Sigmoid colon (tissue), 7 donors: ENCODE results near the gene METTL24. TPM values are rescaled to one million over a fixed set of nuclear protein-coding genes. Genes with fewer than 3 reads are reported as not detected.

Experiments
- DNase-seq: peaks from one replicate; pipeline ENCODE4 v3.0.0-alpha.2; 2019
- H3K27ac ChIP-seq, 4 donors: fragments of 200-600 bp; sonication (generic); one replicate each; pipeline ENCODE4 v1.5.1; 2016 to 2019; ENCODE audit warnings: mild to moderate bottlenecking in 1 of 4
- H3K27me3 ChIP-seq, 3 donors: fragments of 200-600 bp; sonication (generic); one replicate each; pipeline ENCODE4 v1.5.1; 2019; ENCODE audit warnings: mild to moderate bottlenecking in 1 of 3
- H3K36me3 ChIP-seq, 4 donors: fragments of 200-600 bp; sonication (generic); one replicate each; pipeline ENCODE4 v1.5.1; 2016 to 2019
- H3K4me1 ChIP-seq, 4 donors: fragments of 200-600 bp; sonication (generic); one replicate each; pipeline ENCODE4 v1.5.1; 2017 to 2019
- H3K4me3 ChIP-seq, 4 donors: fragments of 200-600 bp; sonication (generic); one replicate each; pipeline ENCODE4 v1.5.1; 2017 to 2019; ENCODE audit warnings: mild to moderate bottlenecking in 2 of 4, moderate library complexity in 1 of 4
- H3K9me3 ChIP-seq, 4 donors: fragments of 200-600 bp in 3 of 4; sonication (generic) in 3 of 4; one replicate each; pipeline versions ENCODE4 v1.5.1 to v1.6.1; 2013 to 2019
- CTCF ChIP-seq, 4 experiments: fragments of 450-650 bp in 3 of 4; fragments of 200-600 bp in 1 of 4; IDR thresholded peaks; one replicate each; pipeline ENCODE4 v1.5.1; 2016 to 2019; ENCODE audit warnings: antibody characterized with exemption in 4 of 4, mild to moderate bottlenecking in 3 of 4, moderate library complexity in 2 of 4
- EP300 ChIP-seq, 4 donors: sonication (generic); formaldehyde crosslinking; IDR thresholded peaks; one replicate each; pipeline ENCODE4 v1.6.1; 2017; ENCODE audit warnings: antibody characterized with exemption in 4 of 4
- POLR2A ChIP-seq, 2 donors: fragments of 450-650 bp; IDR thresholded peaks; one replicate each; pipeline ENCODE4 v1.6.1; 2016; ENCODE audit warnings: antibody characterized with exemption in 2 of 2, mild to moderate bottlenecking in 2 of 2, moderate library complexity in 2 of 2
- POLR2AphosphoS5 ChIP-seq, 4 donors: sonication (generic); formaldehyde crosslinking; IDR thresholded peaks; one replicate each; pipeline ENCODE4 v1.6.1; 2017; ENCODE audit warnings: antibody characterized with exemption in 4 of 4
- WGBS, 2 donors: extraction: QIAGEN DNeasy Blood & Tissue Kit; methylation state at CpG; one replicate each; pipeline ENCODE4 v1.1.7; 2013; 5-methylcytosine and 5-hydroxymethylcytosine counted together
- intact Hi-C: fragments of 100-400 bp; cut with DNase I; formaldehyde crosslinking; loops from one replicate; pipeline ENCODE4 v1.15.1; 2023
- polyA plus RNA-seq, 3 donors: library from polyadenylated mRNA; stranded (reverse); fragments of 200-250 nt; gene quantifications; one replicate each; pipeline ENCODE4 v1.2.3, GENCODE V29; 2013
- total RNA-seq, 4 donors: library from RNA; depleted of rRNA; stranded (reverse); fragments of >200 nt; gene quantifications; one replicate each; pipeline ENCODE4 v1.1.0, GENCODE V29; 2016
- donor health status: healthy with polysubstance abuse.
- donor health status: Bipolar disorder and iron deficiency.
- donor health status: healthy.

METTL24 gene
- total and polyA plus RNA-seq, 7 donors: 0.76 to 41.3 (median 38.8) TPM; not detected in 2

DNA sequence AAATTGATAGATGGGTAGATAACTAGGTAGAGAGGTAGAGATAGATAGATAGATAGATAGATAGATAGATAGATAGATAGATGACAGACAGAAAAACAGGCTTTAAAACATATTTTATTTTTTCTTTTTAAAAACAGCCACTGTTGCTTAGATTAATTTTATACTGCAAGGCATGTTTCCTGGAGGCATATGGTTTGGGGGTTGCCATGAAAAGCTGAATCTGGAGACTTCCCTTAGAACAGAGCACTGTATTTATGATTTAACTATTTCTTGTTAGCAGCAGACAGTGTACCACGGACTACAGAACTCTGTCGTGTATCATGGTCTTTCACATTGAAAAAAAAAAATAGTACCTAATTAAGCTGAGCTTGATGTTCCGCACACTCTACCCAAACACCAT is 38.8 kb downstream of the METTL24 start:
- no peak for DNase-seq
- TF ChIP-seq POLR2A (IDR thresholded peaks at IDR 0.05) (no peak), CTCF (IDR thresholded peaks at IDR 0.05) (no peak), EP300 (IDR thresholded peaks at IDR 0.05) (no peak), POLR2AphosphoS5 (IDR thresholded peaks at IDR 0.05) (no peak)
- H3K36me3 ChIP-seq: peaks cover 0 to 20% (median 6%) of the 10 kb centered on the region in 4 donors
- peaks cover 0 to 43% (median 27%) of the 10 kb centered on the region in 4 donors for H3K4me1 ChIP-seq
- intact Hi-C loops: no loop called here
- H3K27me3 ChIP-seq: no peaks in the 10 kb centered on the region
- 77 to 97% methylated on average over 3 of the region's 3 CpGs for WGBS, 2 donors
- H3K27ac ChIP-seq: no peak overlapping the region
- no peaks in the 10 kb centered on the region for H3K9me3 ChIP-seq
- no peak overlapping the region for H3K4me3 ChIP-seq

- DNase-seq: no peak
- Histone ChIP-seq H3K27ac (no peak overlapping the region), H3K36me3 (peaks cover 0 to 22% (median 7%) of the 10 kb centered on the region in 4 donors), H3K9me3 (no peaks in the 10 kb centered on the region), H3K4me3 (no peak overlapping the region), H3K27me3 (no peaks in the 10 kb centered on the region), H3K4me1 (peaks cover 0 to 38% (median 23%) of the 10 kb centered on the region in 4 donors)
- no peak for TF ChIP-seq POLR2A (IDR thresholded peaks at IDR 0.05)
- TF ChIP-seq CTCF (IDR thresholded peaks at IDR 0.05): no peak
- no peak for TF ChIP-seq EP300 (IDR thresholded peaks at IDR 0.05)
- no peak for TF ChIP-seq POLR2AphosphoS5 (IDR thresholded peaks at IDR 0.05)
- intact Hi-C loops: no loop called here
- WGBS, 2 donors: 51 to 62% methylated on average over 3 of the region's 3 CpGs
Measured at GRCh38 chr6:110318971-110319370, 39.2 kb downstream of the METTL24 start.

- Histone ChIP-seq H3K4me3 (no peak overlapping the region), H3K36me3 (peaks cover 0 to 35% (median 9%) of the 10 kb centered on the region in 4 donors), H3K27ac (no peak overlapping the region), H3K9me3 (no peaks in the 10 kb centered on the region), H3K4me1 (peaks cover 0 to 25% (median 10%) of the 10 kb centered on the region in 4 donors), H3K27me3 (no peaks in the 10 kb centered on the region)
- no peak for TF ChIP-seq EP300 (IDR thresholded peaks at IDR 0.05)
- TF ChIP-seq CTCF (IDR thresholded peaks at IDR 0.05): no peak
- TF ChIP-seq POLR2A (IDR thresholded peaks at IDR 0.05): no peak
- TF ChIP-seq POLR2AphosphoS5 (IDR thresholded peaks at IDR 0.05): no peak
- 96 to 97% methylated on average over 3 of the region's 3 CpGs for WGBS, 2 donors
- intact Hi-C loops: no loop called here
- no peak for DNase-seq
Measured at GRCh38 chr6:110317646-110318045, 40.5 kb downstream of the METTL24 start.

DNA sequence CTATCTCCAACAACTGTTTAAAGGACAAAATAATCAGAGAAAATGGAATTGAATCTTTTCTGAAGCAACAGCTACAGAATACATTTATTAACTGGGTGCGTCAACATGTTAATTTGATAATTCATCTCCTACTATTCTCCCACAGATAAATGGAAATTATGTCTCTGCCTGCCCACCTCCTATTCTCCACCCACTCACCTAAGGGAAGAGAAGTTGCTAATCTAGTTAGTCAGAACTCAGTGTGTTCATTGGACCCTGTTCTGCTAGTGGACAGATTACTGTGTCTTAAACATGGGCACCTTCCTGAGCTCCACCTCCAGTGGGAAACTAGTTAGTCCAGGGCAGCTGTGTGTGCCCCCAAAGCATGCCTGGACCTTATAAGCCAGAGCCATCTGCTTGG is 41.0 kb downstream of the METTL24 start:
- Histone ChIP-seq H3K9me3 (no peaks in the 10 kb centered on the region), H3K4me1 (peaks cover 0 to 21% (median 5%) of the 10 kb centered on the region in 4 donors), H3K36me3 (peaks cover 0 to 39% (median 9%) of the 10 kb centered on the region in 4 donors), H3K27me3 (no peaks in the 10 kb centered on the region), H3K4me3 (no peak overlapping the region), H3K27ac (no peak overlapping the region)
- WGBS, 2 donors: 90 to 96% methylated on average over 1 of the region's 1 CpG
- TF ChIP-seq EP300 (IDR thresholded peaks at IDR 0.05): no peak
- intact Hi-C loops: no loop called here
- DNase-seq: no peak

GRCh38 chr6:110315869-110316398 is 42.2 kb downstream of the METTL24 start:
- TF ChIP-seq EP300 (IDR thresholded peaks at IDR 0.05) (no peak), POLR2AphosphoS5 (IDR thresholded peaks at IDR 0.05) (no peak), POLR2A (IDR thresholded peaks at IDR 0.05) (no peak), CTCF (IDR thresholded peaks at IDR 0.05) (no peak)
- intact Hi-C loops: no loop called here
- Histone ChIP-seq H3K27me3 (no peaks in the 10 kb centered on the region), H3K9me3 (no peaks in the 10 kb centered on the region), H3K4me1 (peaks cover 0 to 14% (median 0%) of the 10 kb centered on the region in 4 donors), H3K27ac (no peak overlapping the region), H3K36me3 (peaks cover 0 to 39% (median 8%) of the 10 kb centered on the region in 4 donors), H3K4me3 (no peak overlapping the region)
- WGBS, 2 donors: 50 to 86% methylated on average over 3 of the region's 3 CpGs
- DNase-seq: no peak
